GM23248 (cell line): ENCODE data around the gene UPB1. TPM values are rescaled to one million over a fixed set of nuclear protein-coding genes. Genes with fewer than 3 reads are reported as not detected.
"Not testable (repeated sequence)": the region's sequence is repeated elsewhere in the genome, so short reads cannot be mapped to it uniquely, and the experiment has no call there.

Source experiments
- DNase-seq: peaks from one replicate; pipeline ENCODE4 v3.0.0-alpha.2; 2015
- H2AFZ ChIP-seq: fragments of 200-600 bp; sonication (generic); 2 replicates; pipeline ENCODE4 v1.6.1; 2016; ENCODE audit warnings: antibody characterized with exemption
- H3F3A ChIP-seq: fragments of 200-600 bp; sonication (generic); 2 replicates; pipeline ENCODE4 v1.6.1; 2016; ENCODE audit warnings: mild to moderate bottlenecking, antibody characterized with exemption, mixed run types; ENCODE audit not compliant: insufficient read depth
- H3K27ac ChIP-seq: fragments of 200-600 bp; sonication (generic); 2 replicates; pipeline ENCODE4 v1.5.1; 2016; ENCODE audit warnings: mild to moderate bottlenecking
- H3K27me3 ChIP-seq: fragments of 200-600 bp; sonication (generic); replicated peaks from 2 replicates; pipeline ENCODE4 v1.6.1; 2016; ENCODE audit warnings: mild to moderate bottlenecking; ENCODE audit not compliant: insufficient read depth
- H3K36me3 ChIP-seq: fragments of 200-600 bp; sonication (generic); 2 replicates; pipeline ENCODE4 v1.6.1; 2016; ENCODE audit warnings: low read depth, mild to moderate bottlenecking
- H3K4me1 ChIP-seq: fragments of 200-600 bp; sonication (generic); 2 replicates; pipeline ENCODE4 v1.6.1; 2016; ENCODE audit warnings: mild to moderate bottlenecking; ENCODE audit not compliant: insufficient read depth
- H3K4me2 ChIP-seq: fragments of 200-600 bp; sonication (generic); one replicate; pipeline ENCODE4 v1.6.1; 2016; ENCODE audit warnings: mild to moderate bottlenecking; ENCODE audit not compliant: unreplicated experiment
- H3K4me3 ChIP-seq: fragments of 200-600 bp; sonication (generic); 2 replicates; pipeline ENCODE4 v1.5.1; 2016; ENCODE audit warnings: mild to moderate bottlenecking
- H3K79me2 ChIP-seq: fragments of 200-600 bp; sonication (generic); 2 replicates; pipeline ENCODE4 v1.6.1; 2016; ENCODE audit warnings: mild to moderate bottlenecking; ENCODE audit not compliant: insufficient read depth
- H3K9ac ChIP-seq: fragments of 200-600 bp; sonication (generic); 2 replicates; pipeline ENCODE4 v1.6.1; 2016; ENCODE audit warnings: mild to moderate bottlenecking
- H3K9me2 ChIP-seq: fragments of 200-600 bp; sonication (generic); 2 replicates; pipeline ENCODE4 v1.6.1; 2016; ENCODE audit warnings: mixed run types, mild to moderate bottlenecking, moderate library complexity; ENCODE audit not compliant: insufficient read depth
- H3K9me3 ChIP-seq: fragments of 200-600 bp; sonication (generic); one replicate; pipeline ENCODE4 v1.6.1; 2017; ENCODE audit warnings: low read depth
- H4K20me1 ChIP-seq: fragments of 200-600 bp; sonication (generic); 2 replicates; pipeline ENCODE4 v1.6.0; 2016; ENCODE audit not compliant: insufficient read depth
- EZH2 ChIP-seq: fragments of 200-600 bp; sonication (generic); IDR thresholded peaks from 2 replicates; pipeline ENCODE4 v1.6.1; 2018; ENCODE audit warnings: antibody characterized with exemption, mild to moderate bottlenecking; ENCODE audit not compliant: insufficient read depth, poor library complexity, severe bottlenecking
- EZH2phosphoT487 ChIP-seq: fragments of 200-600 bp; sonication (generic); IDR thresholded peaks from 2 replicates; pipeline ENCODE4 v1.6.1; 2018; ENCODE audit warnings: antibody characterized with exemption, moderate library complexity, mild to moderate bottlenecking, low read depth; ENCODE audit not compliant: insufficient read depth
- WGBS, 2 experiments: methylation state at CpG; one replicate each; pipeline ENCODE4 v1.1.6; 2015 to 2017; ENCODE audit warnings: low lambda C conversion rate in 2 of 2, low coverage in 1 of 2; ENCODE audit errors: missing lambda C conversion rate in 2 of 2; 5-methylcytosine and 5-hydroxymethylcytosine counted together
- in situ Hi-C: fragments of 300-500 bp; cut with MboI; formaldehyde crosslinking; loops from 2 replicates; pipeline ENCODE4 v1.15.0; 2020
- polyA plus RNA-seq: library from polyadenylated mRNA; unstranded; fragments of >200 nt; fragmentation: Nextera tagmentation; extraction: Ambion mirVana; gene quantifications from 2 replicates; pipeline ENCODE4 v1.2.1, GENCODE V29; 2016
- total RNA-seq: library from RNA; depleted of rRNA; stranded (reverse); fragments of >200 nt; shearing (Covaris generic); gene quantifications from 2 replicates; pipeline ENCODE4 v1.2.3, GENCODE V29; 2014

UPB1 gene
- total and polyA plus RNA-seq, 2 experiments from 2014 or later = not detected

DNA sequence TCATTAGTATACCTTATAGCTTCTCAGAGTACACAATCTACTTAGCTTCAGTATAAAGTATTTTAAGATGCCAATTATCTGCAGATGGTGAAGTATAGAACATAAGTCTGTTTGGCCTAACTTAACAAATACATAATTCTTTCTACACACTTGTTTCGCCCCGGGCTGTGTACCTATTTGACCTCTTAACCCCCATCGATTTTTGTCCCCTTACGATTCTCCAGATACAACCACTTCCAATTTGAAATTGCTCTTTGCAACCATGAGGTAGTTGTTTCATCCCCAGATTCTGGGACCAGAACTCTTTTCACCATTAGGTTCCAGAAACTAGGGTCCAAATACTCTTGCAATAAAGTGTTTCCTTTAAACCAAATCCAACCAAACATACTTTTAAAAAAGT is 10.0 kb upstream of the UPB1 start:
- H3K27me3 ChIP-seq = no peaks in the 10 kb centered on the region
- H3K9ac ChIP-seq = no peak overlapping the region
- no peak overlapping the region for H3K4me3 ChIP-seq
- 96 to 100% methylated on average over 4 of the region's 4 CpGs for WGBS, 2 experiments
- in situ Hi-C loops = no loop called here
- DNase-seq = no peak
- no peaks in the 10 kb centered on the region for H3K9me2 ChIP-seq
- H3K4me2 ChIP-seq = no peak overlapping the region
- no peaks in the 10 kb centered on the region for H4K20me1 ChIP-seq
- H3K27ac ChIP-seq = no peak overlapping the region
- TF ChIP-seq EZH2phosphoT487 (no peak), EZH2 (no peak)
- H3K79me2 ChIP-seq = no peaks in the 10 kb centered on the region
- peaks cover 46% of the 10 kb centered on the region for H3K4me1 ChIP-seq
- H3K36me3 ChIP-seq = no peaks in the 10 kb centered on the region
- no peaks in the 10 kb centered on the region for H3K9me3 ChIP-seq
- H2AFZ ChIP-seq = no peak overlapping the region
- H3F3A ChIP-seq = peaks cover 56% of the 10 kb centered on the region

DNA sequence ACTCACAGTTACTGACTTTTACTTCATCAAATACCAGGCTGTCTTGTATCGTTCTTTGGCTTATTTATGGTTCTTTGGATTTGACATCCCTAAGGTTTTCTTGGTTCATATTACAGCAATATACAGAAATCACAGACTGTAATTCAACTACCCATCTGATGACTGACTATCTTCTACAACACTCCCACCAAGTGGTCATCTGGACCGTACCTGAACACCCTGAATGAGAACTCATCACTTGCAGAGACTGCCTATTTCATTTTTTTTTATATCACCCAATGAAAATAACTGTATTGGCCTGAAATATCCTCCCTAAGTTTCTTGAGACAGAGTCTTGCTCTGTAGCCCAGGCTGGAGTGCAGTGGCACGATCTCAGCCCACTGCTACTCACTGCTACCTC is 9.5 kb upstream of the UPB1 start:
- in situ Hi-C loops = no loop called here
- 57 to 68% methylated on average over 3 of the region's 3 CpGs for WGBS, 2 experiments
- TF ChIP-seq EZH2 (no peak), EZH2phosphoT487 (no peak)

DNA sequence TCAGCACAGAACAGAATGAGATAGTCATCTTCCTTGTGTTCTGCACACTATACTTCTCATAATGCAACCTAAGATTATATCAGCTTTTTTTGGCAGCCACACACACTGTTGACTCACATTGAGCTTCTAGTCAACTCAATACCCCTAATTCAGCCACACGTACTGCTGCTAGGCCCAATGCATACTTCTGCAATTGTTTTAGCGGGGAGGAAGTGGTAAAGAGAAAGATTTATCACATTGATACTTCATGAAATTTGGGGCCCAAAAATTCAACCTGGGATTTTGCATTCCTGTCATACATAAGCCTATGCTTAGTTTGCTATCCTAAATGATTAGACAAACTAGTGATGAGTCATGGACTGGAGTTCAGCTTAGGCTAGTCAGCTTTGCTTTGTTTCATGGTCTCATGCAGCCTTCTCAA is 8.6 kb upstream of the UPB1 start:
- Histone ChIP-seq H4K20me1 (no peaks in the 10 kb centered on the region), H3F3A (peaks cover 53% of the 10 kb centered on the region), H3K36me3 (no peaks in the 10 kb centered on the region), H3K4me1 (peaks cover 43% of the 10 kb centered on the region), H3K27ac (peak overlapping the region; percentile 48), H3K9ac (no peak overlapping the region), H3K79me2 (no peaks in the 10 kb centered on the region), H3K9me2 (no peaks in the 10 kb centered on the region), H3K27me3 (no peaks in the 10 kb centered on the region), H3K9me3 (no peaks in the 10 kb centered on the region), H3K4me2 (peak overlapping the region; percentile 63), H3K4me3 (0 out of 2 replicates have a peak overlapping the region, but pooled peaks have one; percentile 1), H2AFZ (no peak overlapping the region)
- 0% methylated on average over 2 of the region's 2 CpGs for WGBS, 2 experiments
- peak; percentile 91 for DNase-seq
- TF ChIP-seq EZH2phosphoT487 (no peak), EZH2 (no peak)
- in situ Hi-C loops = no loop called here

More for the DNA sequence above, 9.5 kb upstream of the UPB1 start:
- H4K20me1 ChIP-seq = no peaks in the 10 kb centered on the region
- no peaks in the 10 kb centered on the region for H3K36me3 ChIP-seq
- no peaks in the 10 kb centered on the region for H3K79me2 ChIP-seq
- H3K4me2 ChIP-seq = no peak overlapping the region
- no peaks in the 10 kb centered on the region for H3K9me2 ChIP-seq
- no peaks in the 10 kb centered on the region for H3K9me3 ChIP-seq
- no peak overlapping the region for H2AFZ ChIP-seq
- H3K27ac ChIP-seq = no peak overlapping the region
- no peak overlapping the region for H3K9ac ChIP-seq
- DNase-seq = no peak
- H3K27me3 ChIP-seq = no peaks in the 10 kb centered on the region
- peaks cover 56% of the 10 kb centered on the region for H3F3A ChIP-seq
- no peak overlapping the region for H3K4me3 ChIP-seq
- H3K4me1 ChIP-seq = peaks cover 46% of the 10 kb centered on the region

DNA sequence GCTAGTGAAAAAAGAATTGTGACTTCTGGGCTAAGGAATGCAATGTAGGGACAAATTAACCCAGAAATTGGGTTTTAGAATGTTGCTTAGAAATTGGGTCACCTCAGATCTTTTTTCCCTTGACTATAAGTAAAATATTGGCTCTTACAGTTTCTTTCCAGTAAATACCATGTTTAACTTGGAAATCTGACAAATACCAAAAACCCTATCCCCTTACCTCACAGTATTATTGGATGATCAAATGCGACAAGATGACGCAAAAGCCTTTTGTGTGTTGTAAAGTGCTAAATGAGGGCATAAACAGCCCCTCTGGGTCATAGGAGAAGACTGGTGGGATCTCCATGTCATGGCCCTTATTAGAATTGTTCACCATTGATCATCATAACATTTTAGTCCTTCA is 6.1 kb upstream of the UPB1 start:
- Histone ChIP-seq H4K20me1 (no peaks in the 10 kb centered on the region), H3K9me3 (no peaks in the 10 kb centered on the region), H3K79me2 (no peaks in the 10 kb centered on the region), H3K4me2 (no peak overlapping the region), H3K4me3 (no peak overlapping the region), H3K27me3 (peaks cover 6% of the 10 kb centered on the region; the same call in 1 of the 2 replicates), H3K4me1 (peaks cover 26% of the 10 kb centered on the region), H3K9ac (no peak overlapping the region), H3K27ac (no peak overlapping the region), H3F3A (peaks cover 32% of the 10 kb centered on the region), H3K9me2 (no peaks in the 10 kb centered on the region), H2AFZ (no peak overlapping the region), H3K36me3 (no peaks in the 10 kb centered on the region)
- TF ChIP-seq EZH2 (no peak), EZH2phosphoT487 (no peak)
- DNase-seq = no peak
- in situ Hi-C loops = no loop called here
- 48 to 50% methylated on average over 2 of the region's 2 CpGs for WGBS, 2 experiments

DNA sequence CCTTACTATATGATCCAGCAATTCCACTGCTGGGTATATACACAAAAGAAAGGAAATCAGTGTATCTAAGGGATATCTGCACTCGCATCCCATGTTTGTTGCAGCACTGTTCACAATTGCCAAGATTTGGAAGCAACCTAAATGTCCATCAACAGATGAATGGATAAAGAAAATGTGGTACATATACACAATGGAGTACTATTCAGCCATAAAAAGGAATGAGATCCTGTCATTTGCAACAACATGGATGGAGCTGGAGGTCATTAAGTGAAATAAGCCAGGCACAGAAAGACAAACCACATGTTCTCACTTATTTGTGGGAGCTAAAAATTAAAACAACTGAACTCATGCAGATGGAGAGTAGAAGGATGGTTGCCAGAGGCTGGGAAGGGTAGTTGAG is 5.7 kb upstream of the UPB1 start:
- Histone ChIP-seq H3K27me3 (peaks cover 10% of the 10 kb centered on the region; the same call in 1 of the 2 replicates), H3K4me1 (peaks cover 22% of the 10 kb centered on the region), H3F3A (peaks cover 28% of the 10 kb centered on the region)
- H3K27ac ChIP-seq, H3K4me3 ChIP-seq, in situ Hi-C loops, H3K9me2 ChIP-seq, H3K79me2 ChIP-seq, DNase-seq, H3K9me3 ChIP-seq, H3K36me3 ChIP-seq, H2AFZ ChIP-seq, H3K4me2 ChIP-seq, H4K20me1 ChIP-seq, H3K9ac ChIP-seq: not testable (repeated sequence)
- 84 to 92% methylated on average over 1 of the region's 1 CpG for WGBS, 2 experiments
